GM21390 (cell line): ENCODE results near the gene STAT3.
"Not testable (repeated sequence)": the region's sequence is repeated elsewhere in the genome, so short reads cannot be mapped to it uniquely, and the experiment has no call there.

Experiments
- ATAC-seq: cut with Tn5 transposase; IDR thresholded peaks from one replicate; pipeline ENCODE4 v1.9.1; 2021; ENCODE audit not compliant: unreplicated experiment

STAT3 gene

DNA sequence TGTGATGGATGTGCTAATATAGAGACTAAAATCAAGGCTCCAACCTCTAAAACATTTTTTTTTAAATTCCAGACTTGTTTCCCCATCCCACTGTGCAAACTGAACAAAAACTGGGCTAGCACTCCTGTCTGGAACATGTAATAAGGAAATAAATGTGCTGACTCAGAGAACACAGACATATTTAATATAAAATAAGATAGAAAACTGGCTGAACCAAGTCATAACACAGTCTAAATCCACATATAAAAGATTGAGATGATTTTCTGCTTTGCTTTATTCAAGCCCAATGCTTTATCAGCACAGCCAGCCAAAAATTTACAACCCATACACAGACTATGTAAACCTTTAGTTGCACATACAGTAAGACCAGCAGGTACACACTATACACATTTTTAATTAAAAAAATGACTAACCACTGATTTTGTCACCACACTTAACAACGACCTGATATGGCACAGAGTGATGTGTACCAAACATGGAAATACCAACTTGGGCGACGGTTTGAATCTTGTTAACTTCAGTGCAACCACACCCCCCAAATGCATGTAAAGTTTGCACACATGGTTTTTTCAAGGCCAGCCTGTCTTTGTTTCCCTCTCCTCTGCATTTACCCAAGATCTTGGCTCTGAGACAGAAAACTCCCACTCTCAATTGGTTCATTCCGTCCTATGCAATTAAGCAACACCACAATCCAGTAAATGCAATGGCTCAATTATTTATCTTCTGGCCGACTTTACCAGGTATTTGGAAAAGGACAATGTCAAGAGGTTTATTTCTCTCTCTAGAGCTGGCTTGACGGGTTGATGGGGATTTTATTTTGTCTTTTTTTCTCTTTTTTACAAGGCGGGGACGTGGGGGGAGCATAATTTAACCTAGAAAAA lies 1.2 kb downstream of the STAT3 start:
- ATAC-seq = no peak

DNA sequence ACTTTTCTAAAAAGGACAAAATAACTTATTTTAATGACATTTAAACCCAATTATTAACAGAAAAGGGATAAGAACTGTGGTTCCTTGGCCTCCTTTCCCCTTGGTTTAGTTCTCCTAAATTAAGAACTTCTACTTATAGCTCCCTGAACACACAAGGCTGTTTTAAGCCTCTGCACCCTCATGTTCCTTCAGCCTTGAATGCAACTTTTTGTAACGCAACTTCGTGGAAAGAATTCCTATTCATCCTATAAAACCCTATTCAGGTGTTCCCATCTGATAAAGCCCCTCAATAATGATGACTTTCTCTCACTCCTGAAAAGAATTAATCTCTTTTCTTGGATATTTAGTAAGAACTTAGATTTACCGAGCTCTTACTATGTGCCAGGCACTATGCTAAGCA lies 6.3 kb downstream of the STAT3 start:
- no peak for ATAC-seq

DNA sequence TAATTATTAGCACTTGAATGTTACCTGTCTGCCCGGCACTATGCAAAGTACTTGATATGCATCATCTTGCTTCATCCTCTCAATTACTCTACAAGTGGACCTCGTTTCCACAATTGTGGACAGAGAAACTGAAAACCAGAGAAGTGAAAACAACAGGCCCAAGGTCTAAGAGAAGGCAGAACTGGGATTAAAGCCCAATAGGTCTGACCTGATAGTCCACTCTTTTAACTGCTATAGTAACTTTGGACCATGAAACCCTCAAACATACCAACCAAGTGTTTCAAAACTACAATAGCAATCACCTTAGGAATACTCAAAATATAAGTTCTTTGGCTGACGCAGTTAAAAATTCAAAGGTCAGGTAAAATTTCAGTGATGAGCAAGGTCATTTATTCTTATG lies 7.3 kb downstream of the STAT3 start:
- no peak for ATAC-seq

DNA sequence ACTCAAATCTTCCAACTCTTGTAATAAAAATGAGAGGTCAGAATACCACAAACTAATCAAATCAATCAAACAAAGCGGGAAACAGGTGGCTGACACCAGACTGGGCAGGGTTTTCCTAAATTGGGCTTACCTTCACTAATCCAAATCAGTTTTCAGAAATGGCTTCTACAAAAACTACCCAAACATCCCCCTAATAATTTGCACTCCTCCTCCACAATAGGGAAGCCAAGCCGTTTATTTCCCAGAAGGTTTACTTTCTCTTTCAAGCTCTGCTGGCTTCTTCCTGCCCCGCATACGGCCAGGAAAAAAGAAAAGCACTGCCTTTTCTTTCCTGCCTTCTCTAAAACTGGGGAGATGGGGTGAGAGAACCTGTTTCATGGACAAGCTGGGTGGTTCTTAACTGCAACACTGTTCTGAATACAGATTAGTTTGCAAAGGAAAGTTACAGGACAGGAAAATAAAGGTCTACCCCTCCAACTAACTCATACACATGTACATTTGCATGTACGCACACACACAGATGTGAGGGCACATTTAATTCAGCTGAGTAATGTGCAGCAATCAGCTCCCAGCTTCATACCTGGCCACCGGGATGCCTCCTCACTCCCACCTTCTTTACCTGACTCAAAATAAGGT lies 9.2 kb downstream of the STAT3 start:
- ATAC-seq = no peak

DNA sequence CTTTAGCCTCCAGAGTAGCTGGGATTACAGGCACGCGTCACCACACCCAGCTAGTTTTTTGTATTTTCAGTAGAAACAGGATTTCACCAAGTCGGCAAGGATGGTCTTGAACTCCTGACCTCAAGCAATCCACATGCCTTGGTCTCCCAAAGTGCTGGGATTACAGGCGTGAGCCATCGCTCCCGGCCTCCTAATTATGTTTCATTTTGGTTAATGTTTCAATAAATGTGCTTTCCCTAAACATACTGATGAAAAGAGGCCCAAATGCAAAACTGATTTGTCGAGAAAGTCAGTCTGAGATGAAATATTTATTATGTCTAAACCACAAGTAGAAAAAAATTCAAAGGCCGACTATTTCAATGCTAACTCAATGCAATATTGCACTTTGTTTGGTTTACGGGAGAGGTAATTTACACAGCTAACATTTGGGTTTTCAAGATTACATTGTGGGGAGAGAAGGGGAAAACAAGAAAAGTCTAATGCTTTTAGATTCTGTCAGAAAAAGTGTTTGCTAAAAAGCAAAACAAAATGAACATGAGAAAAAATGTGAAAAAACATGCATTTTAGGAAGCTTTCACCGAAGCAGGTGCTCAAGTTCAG lies 9.8 kb downstream of the STAT3 start:
- no peak for ATAC-seq

DNA sequence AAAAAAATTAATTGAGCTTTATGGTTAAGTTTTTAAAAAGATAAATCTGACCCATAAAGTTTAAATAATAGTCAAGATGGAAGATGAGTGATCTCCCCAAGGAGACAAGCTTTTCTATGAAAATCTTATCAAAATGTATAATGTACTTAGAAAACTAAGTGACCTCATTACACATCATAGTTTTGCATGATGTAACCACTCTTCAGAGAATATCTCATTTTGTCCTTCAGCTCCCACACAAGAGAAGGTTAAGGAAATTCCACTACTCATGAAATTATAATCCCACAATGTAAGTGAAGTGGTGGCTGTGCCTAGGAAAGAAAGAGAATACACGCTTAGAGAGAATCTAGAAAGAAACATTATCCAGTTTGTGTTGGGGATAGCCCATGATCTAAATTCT lies 14.3 kb downstream of the STAT3 start:
- no peak for ATAC-seq

DNA sequence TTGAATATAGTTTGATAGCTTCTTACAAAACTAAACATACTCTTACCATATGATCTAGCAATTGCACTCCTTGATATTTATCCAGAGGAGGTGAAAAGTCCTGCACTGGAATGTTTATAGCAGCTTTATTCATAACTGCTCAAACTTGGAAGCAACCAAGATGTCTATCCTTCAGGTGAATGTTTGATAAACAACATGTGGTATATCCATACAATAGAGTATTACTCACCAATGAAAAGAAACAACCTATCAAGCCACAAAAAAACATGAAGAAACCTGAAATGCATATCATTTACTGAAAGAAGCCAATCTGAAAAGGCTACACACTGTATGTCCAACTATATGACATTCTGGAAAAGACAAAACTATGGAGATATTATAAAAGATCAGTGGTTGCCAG lies 16.1 kb downstream of the STAT3 start:
- ATAC-seq = no peak

DNA sequence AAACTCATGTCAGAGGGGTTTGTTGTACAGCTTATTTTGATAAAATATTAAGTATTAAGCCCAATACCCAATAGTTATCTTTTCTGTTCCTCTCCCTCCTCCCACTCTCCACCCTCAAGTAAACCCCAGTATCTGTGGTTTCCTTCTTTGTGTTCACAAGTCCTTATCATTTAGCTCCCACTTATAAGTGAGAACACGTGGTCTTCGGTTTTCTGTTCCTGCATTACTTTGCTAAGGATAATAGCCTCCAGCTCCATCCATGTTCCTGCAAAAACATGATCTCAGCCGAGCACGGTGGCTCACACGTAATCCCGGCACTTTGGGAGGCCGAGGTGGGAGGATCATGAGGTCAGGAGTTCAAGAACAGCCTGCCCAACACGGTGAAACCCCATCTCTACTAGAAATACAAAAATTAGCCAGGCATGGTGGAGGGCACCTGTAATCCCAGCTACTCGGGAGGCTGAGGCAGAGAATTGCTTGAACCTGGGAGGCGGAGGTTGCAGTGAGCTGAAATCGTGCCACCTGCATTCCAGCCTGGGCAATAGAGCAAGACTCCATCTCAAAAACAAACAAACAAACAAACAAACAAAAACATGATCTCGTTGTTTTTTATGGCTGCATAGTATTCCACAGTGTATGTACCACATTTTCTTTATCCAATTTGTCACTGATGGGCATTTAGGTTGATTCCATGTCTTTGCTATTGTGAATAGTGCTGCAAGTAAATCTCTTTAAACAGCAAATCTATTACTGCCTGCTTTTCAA lies 19.3 kb downstream of the STAT3 start:
- ATAC-seq = not testable (repeated sequence)

DNA sequence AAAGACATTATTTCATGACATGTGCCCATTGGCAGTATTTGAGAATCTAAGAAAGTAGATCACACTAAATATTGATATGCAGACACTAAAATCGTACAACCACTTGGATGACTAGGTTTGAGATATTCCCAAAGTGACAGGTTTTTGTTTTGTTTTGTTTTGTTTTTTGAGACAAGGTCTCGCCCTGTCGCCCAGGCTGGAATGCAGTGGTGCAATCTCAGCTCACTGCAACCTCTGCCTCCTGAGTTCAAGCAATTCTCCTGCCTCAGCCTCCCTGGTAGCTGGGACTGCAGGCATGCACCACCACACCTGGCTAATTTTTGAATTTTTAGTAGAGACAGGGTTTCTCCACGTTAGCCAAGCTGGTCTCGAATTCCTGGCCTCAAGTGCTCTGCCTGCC lies 19.9 kb downstream of the STAT3 start:
- ATAC-seq = not testable (repeated sequence)

DNA sequence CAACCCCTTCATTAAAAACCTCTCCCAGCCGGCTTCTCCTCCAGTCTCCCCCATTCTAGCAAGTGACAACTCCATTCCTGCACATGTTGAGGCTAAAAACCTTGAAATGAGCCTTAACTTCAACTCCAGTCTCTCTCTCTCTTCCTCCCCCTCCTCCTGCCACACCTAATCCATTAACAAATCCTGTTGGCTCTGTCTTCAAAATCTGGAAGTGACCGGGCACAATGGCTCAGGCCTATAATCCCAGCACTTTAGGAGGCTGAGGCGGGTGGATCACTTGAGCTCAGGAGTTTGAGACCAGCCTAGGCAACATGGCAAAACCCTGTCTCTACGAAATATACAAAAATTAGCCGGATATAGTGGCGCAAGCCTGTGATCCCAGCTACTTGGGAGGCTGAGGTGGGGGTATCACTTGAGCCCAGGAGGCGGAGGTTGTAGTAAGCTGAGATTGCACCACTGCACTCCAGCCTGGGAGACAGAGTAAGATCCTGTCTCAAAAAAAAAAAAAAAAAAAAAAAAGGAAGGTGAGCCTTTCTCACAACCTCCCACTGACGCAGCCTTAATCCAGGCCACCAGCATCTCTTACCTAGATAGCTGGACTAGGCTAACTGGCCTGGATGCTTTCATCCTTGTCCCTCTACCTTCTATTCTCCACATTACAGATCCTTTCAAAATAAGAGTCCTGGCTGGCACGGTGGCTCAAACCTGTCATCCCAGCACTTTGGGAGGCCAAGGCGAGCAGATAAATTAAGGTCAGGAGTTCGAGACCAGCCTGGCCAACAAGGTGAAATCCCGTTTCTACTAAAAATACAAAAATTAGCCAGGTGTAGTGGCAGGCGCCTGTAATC lies 21.8 kb downstream of the STAT3 start:
- ATAC-seq = not testable (repeated sequence)

DNA sequence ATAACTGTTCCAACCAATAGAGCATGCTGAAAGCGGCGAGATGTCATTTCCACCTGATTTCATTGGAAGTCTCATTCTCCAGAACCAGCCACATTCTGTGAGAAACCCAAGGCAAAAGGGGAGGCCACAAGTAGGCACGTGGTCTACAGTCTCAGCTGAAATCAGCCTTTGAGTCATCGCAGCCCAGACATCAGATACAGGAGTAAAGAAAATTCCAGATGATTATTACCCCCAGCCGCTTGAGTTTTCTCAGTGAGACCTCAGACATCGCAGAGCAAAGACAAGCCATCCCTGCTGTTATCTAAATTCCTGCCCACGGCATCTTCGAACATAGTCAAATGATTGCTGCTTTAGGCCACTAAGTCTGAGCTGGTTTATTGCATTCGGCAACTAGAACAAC lies 23.1 kb downstream of the STAT3 start:
- no peak for ATAC-seq

DNA sequence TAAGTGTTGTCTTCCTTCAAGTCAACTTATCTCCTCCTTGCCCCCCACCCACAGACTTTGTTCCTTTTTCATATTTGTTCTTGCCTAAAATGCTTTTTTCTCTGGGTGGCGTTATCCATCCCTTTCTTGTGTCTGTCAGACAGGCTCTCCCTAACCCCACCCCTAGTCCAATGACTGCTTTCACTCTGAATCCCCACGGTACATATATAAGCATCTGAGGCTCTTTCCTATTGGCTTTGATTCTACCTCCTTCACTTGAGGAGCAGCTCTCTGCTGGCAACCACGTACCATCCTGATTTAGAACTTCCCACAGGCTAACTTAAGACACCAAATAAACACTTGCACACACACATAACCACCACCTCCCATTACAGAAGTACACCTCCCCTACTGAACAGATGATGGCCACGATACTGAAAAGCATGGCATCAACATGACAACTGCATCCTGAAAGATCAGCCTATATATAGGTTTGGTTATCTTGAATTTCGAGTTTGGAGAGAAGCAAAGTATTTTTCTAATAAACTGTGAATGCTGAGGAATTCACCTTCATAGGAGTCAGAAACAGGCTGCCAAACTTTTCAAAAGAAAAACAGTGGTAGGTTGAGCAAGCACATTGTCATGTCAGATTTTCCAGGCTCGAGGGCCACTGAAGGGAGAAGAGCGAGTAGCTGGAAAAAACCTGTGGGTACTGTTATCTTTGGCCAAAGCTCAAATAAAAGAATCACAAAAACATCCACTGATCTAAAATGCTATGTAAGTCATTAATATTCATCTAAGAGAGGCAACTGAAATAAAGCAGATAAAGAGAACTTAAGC lies 24.3 kb downstream of the STAT3 start:
- no peak for ATAC-seq

DNA sequence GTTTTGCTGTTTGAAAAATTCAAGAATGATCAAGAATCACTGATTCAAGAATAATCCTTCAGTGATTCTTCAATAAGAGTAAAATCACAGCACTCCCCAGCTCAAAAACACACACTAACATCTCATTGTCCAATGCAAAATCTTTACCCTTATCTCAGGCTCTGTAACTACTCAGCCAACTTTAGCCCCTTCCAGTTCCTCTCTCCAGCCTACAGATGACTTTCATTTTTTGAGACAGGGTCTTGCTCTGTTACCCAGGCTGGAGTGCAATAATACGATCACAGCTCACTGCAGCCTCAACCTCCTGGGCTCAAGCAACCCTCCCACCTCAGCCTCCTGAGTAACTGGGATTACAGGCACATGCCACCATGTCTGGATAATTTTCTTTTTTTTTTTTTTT lies 25.0 kb downstream of the STAT3 start:
- ATAC-seq = no peak

DNA sequence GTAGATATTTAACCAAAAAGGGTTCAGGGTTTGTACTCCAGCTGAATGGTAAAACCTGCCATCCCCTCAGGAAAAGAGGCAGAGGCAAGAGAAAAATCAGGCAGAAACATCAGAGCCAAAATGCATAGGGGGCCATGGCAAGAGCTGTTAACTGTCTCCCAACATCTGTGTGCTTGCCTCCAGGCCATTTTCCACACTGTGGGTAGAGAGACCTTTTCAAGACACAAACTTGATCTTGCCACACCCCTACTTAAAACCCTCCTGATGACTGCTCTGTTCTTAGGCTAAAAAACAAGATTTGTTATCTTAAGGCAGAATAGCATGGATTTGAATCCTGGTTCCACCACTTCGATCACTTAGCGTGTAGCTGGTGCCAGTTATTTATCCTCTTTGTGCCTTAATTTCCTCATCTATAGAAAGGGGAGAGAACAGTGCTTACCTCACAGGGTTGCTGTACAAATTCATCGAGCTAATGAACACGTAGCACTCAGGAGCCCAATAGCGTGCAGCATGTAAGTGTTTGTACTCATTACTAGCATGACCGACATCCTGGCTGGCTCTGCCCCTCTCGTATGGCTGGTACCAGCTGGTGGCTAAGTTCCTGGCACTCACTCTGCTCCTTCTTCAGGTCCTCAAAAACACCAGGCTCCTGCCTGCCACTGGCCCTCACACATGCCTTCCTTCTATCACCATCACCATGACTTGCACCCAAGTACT lies 25.8 kb downstream of the STAT3 start:
- ATAC-seq = no peak

DNA sequence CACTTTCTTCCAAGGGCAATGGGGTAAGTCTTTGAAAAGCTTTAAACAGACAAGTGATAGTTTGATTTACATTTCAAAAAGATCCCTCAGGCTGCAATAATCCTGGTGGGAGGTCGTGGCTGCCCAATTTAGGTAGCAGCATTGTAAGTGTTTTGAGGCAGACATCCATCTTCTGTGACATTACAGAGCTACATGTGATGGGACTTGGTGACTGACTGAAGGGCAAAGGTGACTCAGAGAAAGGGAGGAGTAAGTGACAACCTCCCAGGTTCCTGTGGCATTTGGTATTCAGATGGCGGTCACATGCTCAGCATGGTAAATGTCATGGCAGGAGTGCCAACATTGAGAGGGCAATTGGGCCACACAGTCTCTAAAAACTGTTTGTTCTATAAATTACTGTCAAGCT lies 26.5 kb downstream of the STAT3 start:
- ATAC-seq = no peak

DNA sequence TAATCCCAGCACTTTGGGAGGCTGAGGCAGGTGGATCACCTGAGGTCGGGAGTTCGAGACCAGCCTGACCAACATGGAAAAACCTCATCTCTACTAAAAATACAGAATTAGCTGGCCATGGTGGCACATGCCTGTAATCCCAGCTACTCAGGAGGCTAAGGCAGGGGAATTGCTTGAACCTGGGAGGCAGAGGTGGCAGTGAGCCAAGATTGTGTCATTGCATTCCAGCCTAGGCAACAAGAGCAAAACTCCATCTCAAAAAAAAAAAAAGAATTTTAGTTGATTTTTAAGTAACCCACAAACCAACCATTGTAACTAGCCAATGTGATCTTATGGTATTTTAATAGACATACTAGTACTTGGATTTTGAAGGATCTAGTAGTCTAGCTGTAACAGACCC lies 27.9 kb downstream of the STAT3 start:
- not testable (repeated sequence) for ATAC-seq

DNA sequence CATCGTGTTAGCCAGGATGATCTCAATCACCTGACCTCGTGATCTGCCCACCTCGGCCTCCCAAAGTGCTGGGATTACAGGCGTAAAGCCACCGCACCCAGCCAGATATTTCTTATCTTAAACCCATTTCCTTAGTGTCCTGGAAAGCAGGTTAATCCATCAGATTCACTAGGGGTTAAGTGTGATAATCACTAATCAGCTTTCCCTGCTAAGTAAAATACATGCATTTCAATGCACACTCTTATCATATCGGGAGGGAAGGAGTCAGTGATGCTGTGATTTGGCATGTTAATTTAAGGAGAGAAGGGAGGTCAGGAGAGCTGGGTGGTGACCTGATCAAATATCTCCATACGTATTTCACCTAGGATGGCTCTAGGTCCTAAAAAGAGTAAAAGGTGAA lies 29.1 kb downstream of the STAT3 start:
- no peak for ATAC-seq

DNA sequence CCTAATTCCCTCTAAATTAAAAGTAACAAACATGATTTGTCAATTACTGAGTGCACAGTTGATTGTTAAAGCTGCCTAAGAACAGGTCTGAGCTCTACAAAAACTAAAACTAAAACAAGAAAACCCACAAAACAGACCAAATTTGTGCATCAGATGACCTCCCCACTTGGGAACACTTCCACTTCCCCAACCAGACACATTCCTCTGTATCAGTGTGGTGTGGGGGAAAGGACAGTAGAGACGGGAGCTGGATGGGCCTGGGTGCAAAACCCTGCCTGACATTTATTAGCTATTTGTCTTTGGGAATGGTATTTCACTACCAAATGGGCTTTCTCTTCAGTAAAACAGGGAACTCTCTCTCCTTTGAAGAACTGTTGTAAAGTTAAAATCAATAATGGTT lies 29.8 kb downstream of the STAT3 start:
- ATAC-seq = no peak
